A549 (cell line): ENCODE measurements around the gene ROR2.

Source experiments
- BHLHE40 ChIP-seq: IDR thresholded peaks from 2 replicates; pipeline ENCODE4 v1.6.1; 2012; ENCODE audit warnings: low read depth, low read length, inconsistent platforms
- CEBPB ChIP-seq, 2 experiments: fragments of >200 bp in 1 of 2; sonication (Bioruptor Twin) in 1 of 2; formaldehyde crosslinking in 1 of 2; IDR thresholded peaks; 2 replicates each; pipeline ENCODE4 v1.6.1; 2012 to 2016
- MYC ChIP-seq: IDR thresholded peaks from 2 replicates; pipeline ENCODE4 v1.6.1; 2012; ENCODE audit warnings: mild to moderate bottlenecking, inconsistent platforms, low read length, improper control_type of control experiment, borderline replicate concordance
- RCOR1 ChIP-seq: fragments of 150-350 bp; IDR thresholded peaks from 2 replicates; pipeline ENCODE4 v1.6.1; 2014; ENCODE audit warnings: antibody characterized with exemption, low read length, low read depth
- TP53 ChIP-seq: fragments of 250-450 bp; sonication (Bioruptor Pico); IDR thresholded peaks from 2 replicates; pipeline ENCODE4 v1.5.0; 2021; ENCODE audit warnings: mild to moderate bottlenecking, moderate library complexity
- TF ChIP-seq, protein P1 (sequence below): fragments of >200 bp; sonication (Bioruptor Twin); formaldehyde crosslinking; IDR thresholded peaks from 3 replicates; pipeline ENCODE4 v1.5.1; 2016

DNA sequence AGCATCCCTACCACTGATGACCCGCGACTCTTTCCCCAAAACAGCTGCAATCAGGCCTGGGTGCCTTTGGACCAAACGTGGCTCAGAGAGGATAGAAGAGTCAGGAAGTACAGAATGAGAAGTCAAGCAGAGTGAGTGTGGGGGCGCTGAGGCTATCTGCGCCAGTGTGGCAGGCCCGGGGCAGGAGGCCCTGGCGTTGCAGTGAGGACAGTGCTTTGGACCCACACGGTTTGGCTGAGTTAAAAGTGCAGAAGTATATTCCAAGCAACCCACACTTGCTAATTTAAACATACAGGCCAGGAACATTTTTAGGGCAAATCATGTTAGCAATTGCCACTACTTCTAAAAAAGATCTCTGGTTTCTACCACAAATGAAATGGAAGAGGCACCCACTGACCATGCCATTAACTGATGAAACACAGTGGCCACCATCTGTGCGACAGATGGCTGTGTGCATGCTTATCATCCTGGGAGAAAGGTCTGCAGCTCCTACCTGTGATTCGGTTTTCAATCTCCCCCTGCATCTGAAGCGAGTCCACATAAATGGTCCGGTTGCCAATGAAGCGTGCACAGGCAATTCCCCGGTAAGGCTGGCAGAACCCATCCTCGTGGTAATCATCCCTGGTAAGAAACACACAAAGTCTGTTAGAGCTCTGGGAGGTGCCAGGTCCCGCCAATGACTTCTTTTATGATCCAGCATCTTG is 213.0 kb downstream of the ROR2 start:
- TF ChIP-seq MYC = no peak
- no peak for TF ChIP-seq BHLHE40
- TF ChIP-seq, protein P1, sequence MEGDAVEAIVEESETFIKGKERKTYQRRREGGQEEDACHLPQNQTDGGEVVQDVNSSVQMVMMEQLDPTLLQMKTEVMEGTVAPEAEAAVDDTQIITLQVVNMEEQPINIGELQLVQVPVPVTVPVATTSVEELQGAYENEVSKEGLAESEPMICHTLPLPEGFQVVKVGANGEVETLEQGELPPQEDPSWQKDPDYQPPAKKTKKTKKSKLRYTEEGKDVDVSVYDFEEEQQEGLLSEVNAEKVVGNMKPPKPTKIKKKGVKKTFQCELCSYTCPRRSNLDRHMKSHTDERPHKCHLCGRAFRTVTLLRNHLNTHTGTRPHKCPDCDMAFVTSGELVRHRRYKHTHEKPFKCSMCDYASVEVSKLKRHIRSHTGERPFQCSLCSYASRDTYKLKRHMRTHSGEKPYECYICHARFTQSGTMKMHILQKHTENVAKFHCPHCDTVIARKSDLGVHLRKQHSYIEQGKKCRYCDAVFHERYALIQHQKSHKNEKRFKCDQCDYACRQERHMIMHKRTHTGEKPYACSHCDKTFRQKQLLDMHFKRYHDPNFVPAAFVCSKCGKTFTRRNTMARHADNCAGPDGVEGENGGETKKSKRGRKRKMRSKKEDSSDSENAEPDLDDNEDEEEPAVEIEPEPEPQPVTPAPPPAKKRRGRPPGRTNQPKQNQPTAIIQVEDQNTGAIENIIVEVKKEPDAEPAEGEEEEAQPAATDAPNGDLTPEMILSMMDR = no peak
- TF ChIP-seq CEBPB (IDR thresholded peaks at IDR 0.05) = no peak
- TF ChIP-seq RCOR1 = no peak
- no peak for TF ChIP-seq TP53 (CRISPR knock-in tag)
